Hepatocyte (in vitro differentiated cells): ENCODE data around the gene ESRP2. TPM values are rescaled to one million over a fixed set of nuclear protein-coding genes. Genes with fewer than 3 reads are reported as not detected.

Experiments used
- DNase-seq: peaks from one replicate; pipeline ENCODE4 v3.0.0-alpha.2; 2016; ENCODE audit warnings: low spot score
- H2AFZ ChIP-seq: fragments of 200-600 bp; sonication (generic); 2 replicates; pipeline ENCODE4 v1.6.0; 2016; ENCODE audit warnings: antibody characterized with exemption, mild to moderate bottlenecking
- H3K27ac ChIP-seq: fragments of 200-600 bp; sonication (generic); 2 replicates; pipeline ENCODE4 v1.5.1; 2016; ENCODE audit warnings: mild to moderate bottlenecking
- H3K27me3 ChIP-seq: fragments of 200-600 bp; sonication (generic); 2 replicates; pipeline ENCODE4 v1.6.1; 2016
- H3K36me3 ChIP-seq: fragments of 200-600 bp; sonication (generic); replicated peaks from 2 replicates; pipeline ENCODE4 v1.5.1; 2016; ENCODE audit warnings: low read depth; ENCODE audit not compliant: insufficient read depth
- H3K4me1 ChIP-seq: fragments of 200-600 bp; sonication (generic); 2 replicates; pipeline ENCODE4 v1.5.1; 2016; ENCODE audit warnings: mild to moderate bottlenecking, moderate library complexity; ENCODE audit not compliant: insufficient read depth
- H3K4me2 ChIP-seq: fragments of 200-600 bp; sonication (generic); 2 replicates; pipeline ENCODE4 v1.6.0; 2016
- H3K4me3 ChIP-seq: fragments of 200-600 bp; sonication (generic); 2 replicates; pipeline ENCODE4 v1.5.1; 2016; ENCODE audit warnings: mild to moderate bottlenecking
- H3K79me2 ChIP-seq: fragments of 200-600 bp; sonication (generic); 2 replicates; pipeline ENCODE4 v1.6.0; 2017; ENCODE audit warnings: mild to moderate bottlenecking
- H3K9me2 ChIP-seq: fragments of 200-600 bp; sonication (generic); replicated peaks from 2 replicates; pipeline ENCODE4 v1.6.0; 2017; ENCODE audit warnings: mild to moderate bottlenecking; ENCODE audit not compliant: insufficient read depth
- H3K9me3 ChIP-seq: fragments of 200-600 bp; sonication (generic); 2 replicates; pipeline ENCODE4 v1.5.1; 2016; ENCODE audit warnings: low read depth, mild to moderate bottlenecking
- H4K20me1 ChIP-seq: fragments of 200-600 bp; sonication (generic); 2 replicates; pipeline ENCODE4 v1.6.0; 2016; ENCODE audit warnings: mild to moderate bottlenecking; ENCODE audit not compliant: insufficient read depth, poor library complexity, severe bottlenecking
- EZH2 ChIP-seq: fragments of 200-600 bp; sonication (generic); IDR thresholded peaks from 2 replicates; pipeline ENCODE4 v1.6.1; 2016; ENCODE audit warnings: antibody characterized with exemption, mild to moderate bottlenecking, borderline replicate concordance
- EZH2phosphoT487 ChIP-seq: fragments of 200-600 bp; sonication (generic); IDR thresholded peaks from one replicate; pipeline ENCODE4 v1.6.1; 2018; ENCODE audit warnings: antibody characterized with exemption, mild to moderate bottlenecking, low read depth, moderate library complexity; ENCODE audit not compliant: unreplicated experiment, severe bottlenecking
- WGBS: methylation state at CpG from one replicate; pipeline ENCODE4 v1.1.6; 2016; ENCODE audit warnings: low lambda C conversion rate; ENCODE audit errors: missing lambda C conversion rate; 5-methylcytosine and 5-hydroxymethylcytosine counted together
- polyA plus RNA-seq: library from polyadenylated mRNA; unstranded; fragments of >200 nt; fragmentation: Nextera tagmentation; extraction: Ambion mirVana; gene quantifications from 2 replicates; pipeline ENCODE4 v1.2.1, GENCODE V29; 2016
- total RNA-seq: library from RNA; depleted of rRNA; stranded (reverse); fragments of >200 nt; gene quantifications from 2 replicates; pipeline ENCODE4 v1.2.3, GENCODE V29; 2014
- TF ChIP-seq, protein P1 (sequence below): fragments of 200-600 bp; sonication (generic); IDR thresholded peaks from 2 replicates; pipeline ENCODE4 v1.5.1; 2016; ENCODE audit warnings: antibody characterized with exemption, mild to moderate bottlenecking; ENCODE audit not compliant: poor library complexity

The ESRP2 gene
- total and polyA plus RNA-seq, 2 experiments from 2014 or later: 39.5 to 52.4 TPM

DNA sequence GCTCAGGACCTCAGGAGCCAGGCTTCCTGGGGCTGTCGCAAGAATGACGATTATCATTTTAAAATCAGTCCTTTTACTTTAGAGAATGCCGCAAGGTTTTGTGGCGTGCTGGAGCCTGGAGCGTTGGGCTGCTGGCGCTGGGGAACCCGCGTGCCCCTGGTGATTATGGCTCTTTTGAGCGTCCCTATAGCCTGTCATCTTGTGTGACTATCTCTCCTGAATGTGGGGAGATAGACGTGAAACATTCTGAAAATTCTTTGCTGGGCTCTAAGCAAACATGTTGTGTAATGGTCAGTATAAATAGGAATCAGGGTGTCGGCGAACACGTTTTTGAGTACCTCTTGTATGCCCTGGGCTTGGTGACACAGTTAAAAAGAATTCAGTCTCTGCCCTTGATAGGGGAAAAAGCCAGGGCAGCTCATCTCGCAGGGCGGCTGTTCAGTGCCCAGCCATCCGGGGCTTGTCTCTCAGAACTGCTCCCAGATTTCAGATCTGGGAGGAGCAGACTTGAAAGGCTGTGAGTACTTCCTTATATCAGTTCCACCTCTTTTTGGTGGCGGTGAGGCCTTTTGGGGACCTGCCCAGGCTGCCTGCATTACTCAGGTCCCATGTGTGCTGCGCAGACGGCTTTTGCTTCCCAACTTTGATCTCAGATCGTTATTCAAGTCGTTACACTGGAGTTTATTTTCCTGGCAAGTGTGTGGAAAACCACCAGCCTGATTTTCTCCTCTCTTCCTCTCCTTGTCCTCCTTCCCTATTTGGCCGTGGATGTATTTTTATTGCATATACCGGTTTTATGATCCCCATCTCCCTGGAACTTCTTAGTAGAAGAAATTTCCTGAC, 29.4 kb upstream of the ESRP2 start:
- peaks cover 51% of the 10 kb centered on the region for H3K79me2 ChIP-seq
- peak overlapping the region; percentile 96 for H3K27ac ChIP-seq
- H4K20me1 ChIP-seq: no peaks in the 10 kb centered on the region
- H2AFZ ChIP-seq: peak overlapping the region; percentile 98
- 8% methylated on average over 23 of the region's 23 CpGs for WGBS
- H3K27me3 ChIP-seq: no peaks in the 10 kb centered on the region
- no peaks in the 10 kb centered on the region for H3K36me3 ChIP-seq
- H3K9me2 ChIP-seq: no peaks in the 10 kb centered on the region
- TF ChIP-seq EZH2: no peak
- TF ChIP-seq EZH2phosphoT487: no peak
- TF ChIP-seq, protein P1, sequence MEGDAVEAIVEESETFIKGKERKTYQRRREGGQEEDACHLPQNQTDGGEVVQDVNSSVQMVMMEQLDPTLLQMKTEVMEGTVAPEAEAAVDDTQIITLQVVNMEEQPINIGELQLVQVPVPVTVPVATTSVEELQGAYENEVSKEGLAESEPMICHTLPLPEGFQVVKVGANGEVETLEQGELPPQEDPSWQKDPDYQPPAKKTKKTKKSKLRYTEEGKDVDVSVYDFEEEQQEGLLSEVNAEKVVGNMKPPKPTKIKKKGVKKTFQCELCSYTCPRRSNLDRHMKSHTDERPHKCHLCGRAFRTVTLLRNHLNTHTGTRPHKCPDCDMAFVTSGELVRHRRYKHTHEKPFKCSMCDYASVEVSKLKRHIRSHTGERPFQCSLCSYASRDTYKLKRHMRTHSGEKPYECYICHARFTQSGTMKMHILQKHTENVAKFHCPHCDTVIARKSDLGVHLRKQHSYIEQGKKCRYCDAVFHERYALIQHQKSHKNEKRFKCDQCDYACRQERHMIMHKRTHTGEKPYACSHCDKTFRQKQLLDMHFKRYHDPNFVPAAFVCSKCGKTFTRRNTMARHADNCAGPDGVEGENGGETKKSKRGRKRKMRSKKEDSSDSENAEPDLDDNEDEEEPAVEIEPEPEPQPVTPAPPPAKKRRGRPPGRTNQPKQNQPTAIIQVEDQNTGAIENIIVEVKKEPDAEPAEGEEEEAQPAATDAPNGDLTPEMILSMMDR: no peak
- H3K9me3 ChIP-seq: no peaks in the 10 kb centered on the region
- peak overlapping the region; percentile 97 for H3K4me2 ChIP-seq
- peak overlapping the region; percentile 84 for H3K4me3 ChIP-seq
- H3K4me1 ChIP-seq: peaks cover 20% of the 10 kb centered on the region
- DNase-seq: peak; percentile 73

GRCh38 chr16:68264128-68265077, 28.5 kb upstream of the ESRP2 start, which contains the start of gene SLC7A6:
Gene SLC7A6, plus strand, starts transcription at chr16:68264526. Its CDS starts 10,201 bp downstream, at chr16:68274727.
- Histone ChIP-seq H2AFZ (peak within 1 kb of the TSS; percentile 98), H3K27ac (peak within 1 kb of the TSS; percentile 96), H3K36me3 (no peaks in the 10 kb centered on the region), H3K9me3 (no peaks in the 10 kb centered on the region), H3K4me2 (peak within 1 kb of the TSS; percentile 97), H3K4me3 (peak within 1 kb of the TSS; percentile 84), H3K4me1 (peaks cover 20% of the 10 kb centered on the region), H3K27me3 (no peaks in the 10 kb centered on the region), H4K20me1 (no peaks in the 10 kb centered on the region), H3K9me2 (no peaks in the 10 kb centered on the region), H3K79me2 (peaks cover 42% of the 10 kb centered on the region)
- under 1% methylated on average over 66 of the region's 123 CpGs for whole genome bisulfite sequencing
- peak; percentile 89 for DNase-seq
- TF ChIP-seq EZH2 (no peak), EZH2phosphoT487 (no peak)
- TF ChIP-seq, protein P1: peak; percentile 79

DNA sequence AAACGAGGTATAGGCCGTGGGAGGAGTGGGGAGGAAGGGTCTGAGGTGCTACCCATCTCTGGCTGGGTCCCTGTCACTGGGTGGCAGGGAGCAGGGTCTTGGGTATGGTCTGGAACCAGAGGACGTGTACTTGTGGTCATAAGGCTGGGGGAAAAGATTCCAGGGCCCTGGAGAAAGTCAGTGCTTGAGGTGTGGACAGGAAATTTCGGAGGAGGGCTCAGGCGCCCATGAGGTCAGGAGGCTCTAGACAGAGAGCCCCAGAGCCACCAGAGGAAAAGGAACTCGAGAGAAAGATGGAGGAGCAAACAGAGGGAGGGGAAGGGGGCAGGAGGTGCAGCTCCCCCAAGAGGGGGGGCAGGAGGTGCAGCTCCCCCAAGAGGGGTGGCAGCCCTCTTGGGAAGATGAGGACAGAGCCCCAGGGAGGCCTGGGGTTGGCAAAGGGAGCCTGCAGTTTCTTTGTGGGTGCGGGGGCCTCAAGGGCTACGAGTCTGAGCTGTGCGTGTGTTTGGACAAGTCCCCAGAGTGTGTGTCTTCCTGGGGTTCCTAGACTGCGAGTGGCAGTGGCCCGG, 27.7 kb upstream of the ESRP2 start:
- Histone ChIP-seq H3K4me2 (peak overlapping the region; percentile 97), H3K27ac (peak overlapping the region; percentile 96), H3K4me1 (peaks cover 20% of the 10 kb centered on the region), H3K27me3 (no peaks in the 10 kb centered on the region), H3K36me3 (no peaks in the 10 kb centered on the region), H3K4me3 (peak overlapping the region; percentile 84), H4K20me1 (no peaks in the 10 kb centered on the region), H2AFZ (peak overlapping the region; percentile 91), H3K9me2 (no peaks in the 10 kb centered on the region), H3K79me2 (peaks cover 34% of the 10 kb centered on the region), H3K9me3 (no peaks in the 10 kb centered on the region)
- TF ChIP-seq EZH2phosphoT487 (no peak), EZH2 (no peak)
- TF ChIP-seq, protein P1: no peak
- DNase-seq: no peak
- WGBS: 42% methylated on average over 11 of the region's 11 CpGs
